ENCODE data around the gene ENPP5.
"Not testable (repeated sequence)": the region's sequence is repeated elsewhere in the genome, so short reads cannot be mapped to it uniquely, and the experiment has no call there.

The ENPP5 gene

DNA sequence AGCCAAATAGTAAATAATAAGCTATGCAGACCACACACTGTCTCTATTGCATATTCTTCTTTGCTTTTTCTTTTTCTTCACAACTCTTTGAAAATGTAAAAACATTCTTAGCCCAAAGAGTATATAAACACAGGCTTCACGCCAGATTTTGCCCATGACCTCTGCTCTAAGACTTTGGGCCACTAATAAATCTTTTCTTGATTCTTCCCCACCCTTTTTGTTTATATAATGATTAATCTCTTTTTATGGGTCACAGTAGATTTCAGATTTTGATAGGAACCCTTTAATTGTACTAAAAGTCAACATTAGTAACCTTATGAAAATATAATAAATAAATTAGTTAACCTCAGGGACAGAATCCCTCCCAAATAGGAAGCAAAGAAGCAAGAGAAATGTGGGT lies 15.8 kb upstream of the ENPP5 start:
- no peak for DNase-seq (ENCODE audit: low read depth, low spot score)
- no peak overlapping the region for H3K4me3 ChIP-seq (ENCODE audit: low read length)

DNA sequence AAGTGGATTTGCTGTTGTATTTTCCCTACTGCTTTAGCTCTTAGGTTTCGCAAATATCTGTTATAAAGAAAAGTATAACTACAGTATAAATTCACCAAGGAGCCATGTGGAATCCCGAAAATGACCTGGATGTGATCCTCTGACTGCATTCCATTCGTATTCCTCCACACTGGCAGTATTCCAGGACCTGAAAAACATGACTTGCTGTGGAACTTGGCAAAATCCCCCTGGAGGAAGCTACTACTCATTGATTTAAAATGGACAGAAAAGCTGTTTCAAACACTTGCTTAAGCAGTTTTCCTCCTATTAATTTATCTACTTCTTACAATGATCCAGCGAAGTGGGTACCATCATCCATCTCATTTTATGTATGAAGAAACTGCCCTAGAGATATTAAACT lies 13.3 kb upstream of the ENPP5 start:
- no peak overlapping the region for H3K4me3 ChIP-seq (ENCODE audit: low read length)
- DNase-seq (ENCODE audit: low read depth, low spot score): no peak

DNA sequence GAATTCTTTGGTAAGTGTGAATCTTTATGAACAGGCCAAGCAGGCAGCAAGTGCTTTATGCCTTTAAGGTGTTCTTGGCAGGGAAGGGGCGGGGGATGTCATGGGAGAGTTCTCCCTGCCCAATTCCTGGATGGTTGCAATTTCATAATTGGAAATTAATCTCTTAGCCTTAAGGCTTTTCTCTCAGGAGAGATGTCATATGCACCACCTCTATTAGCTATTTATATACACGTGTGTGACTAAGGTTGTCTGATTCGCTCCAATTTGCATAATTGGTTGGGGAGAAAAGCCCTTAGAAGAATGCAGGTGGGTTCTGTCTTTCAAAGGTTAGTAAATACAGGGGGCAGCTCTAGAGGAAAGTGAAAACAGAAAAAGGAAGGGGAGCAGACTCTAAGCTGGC lies 5.2 kb upstream of the ENPP5 start:
- H3K4me3 ChIP-seq (ENCODE audit: low read length): no peak overlapping the region

DNA sequence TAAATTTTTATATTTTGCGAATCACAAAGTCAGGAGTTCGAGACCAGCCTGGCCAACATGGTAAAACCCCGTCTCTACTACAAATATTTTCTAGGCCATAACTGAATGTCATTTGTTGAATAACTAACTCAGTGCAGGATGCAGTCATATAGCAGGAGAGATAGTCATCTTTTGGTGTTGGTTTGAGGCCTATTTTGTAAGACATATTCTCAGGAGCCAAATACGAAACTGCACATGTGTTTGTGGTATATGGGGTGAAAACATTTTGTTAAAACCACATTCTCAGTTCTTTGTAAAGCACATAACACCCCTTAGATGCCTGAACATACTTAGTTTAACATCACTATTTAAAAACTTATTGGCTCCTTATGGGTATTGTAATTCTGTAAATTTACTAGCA lies 4.7 kb upstream of the ENPP5 start:
- DNase-seq (ENCODE audit: low read depth, low spot score): peak; percentile 70

More for the DNA sequence above, 5.2 kb upstream of the ENPP5 start:
- no peak for DNase-seq (ENCODE audit: low read depth, low spot score)

DNA sequence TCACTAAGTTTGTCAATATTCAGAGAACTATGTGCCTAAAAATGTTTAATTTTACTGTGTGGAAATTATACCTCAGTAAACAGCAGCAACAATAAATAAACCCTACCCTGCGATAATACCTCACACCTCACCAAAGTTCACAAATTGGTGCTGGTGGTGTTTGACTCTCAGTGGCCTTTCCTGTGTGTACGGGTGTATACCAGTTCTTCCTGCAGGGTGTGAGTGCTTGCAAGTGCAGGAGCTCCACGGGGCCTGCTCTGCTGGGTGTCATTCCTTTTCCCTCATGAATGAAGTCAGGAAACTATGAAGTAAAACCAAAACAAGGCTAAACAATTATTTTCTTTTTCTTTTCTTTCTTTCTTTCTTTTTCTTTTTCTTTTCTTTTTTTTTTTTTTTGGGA lies 4.1 kb upstream of the ENPP5 start:
- DNase-seq (ENCODE audit: low read depth, low spot score): no peak
- no peak overlapping the region for H3K4me3 ChIP-seq (ENCODE audit: low read length)

More for the DNA sequence above, 4.7 kb upstream of the ENPP5 start:
- no peak overlapping the region for H3K4me3 ChIP-seq (ENCODE audit: low read length)

DNA sequence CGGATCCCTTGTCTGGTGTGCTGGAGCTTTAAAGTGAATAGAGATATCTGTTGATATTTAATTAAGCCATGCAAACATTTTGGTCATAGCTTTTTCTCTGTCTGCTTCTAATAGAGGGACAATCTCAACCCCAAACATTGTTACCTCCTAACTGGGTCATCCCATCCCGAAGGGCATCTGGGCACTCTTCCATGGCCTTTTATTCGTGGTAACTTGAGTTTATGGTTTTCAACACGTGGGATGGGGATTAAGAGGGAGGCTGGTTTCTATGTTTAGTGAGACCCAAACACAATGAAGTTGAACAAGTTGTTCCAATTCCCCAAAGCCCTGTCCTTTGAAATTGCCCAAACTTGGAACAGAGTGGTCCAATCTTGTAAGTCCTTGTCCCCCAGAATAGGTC lies 1.4 kb upstream of the ENPP5 start:
- no peak overlapping the region for H3K4me3 ChIP-seq (ENCODE audit: low read length)
- DNase-seq (ENCODE audit: low read depth, low spot score): no peak

DNA sequence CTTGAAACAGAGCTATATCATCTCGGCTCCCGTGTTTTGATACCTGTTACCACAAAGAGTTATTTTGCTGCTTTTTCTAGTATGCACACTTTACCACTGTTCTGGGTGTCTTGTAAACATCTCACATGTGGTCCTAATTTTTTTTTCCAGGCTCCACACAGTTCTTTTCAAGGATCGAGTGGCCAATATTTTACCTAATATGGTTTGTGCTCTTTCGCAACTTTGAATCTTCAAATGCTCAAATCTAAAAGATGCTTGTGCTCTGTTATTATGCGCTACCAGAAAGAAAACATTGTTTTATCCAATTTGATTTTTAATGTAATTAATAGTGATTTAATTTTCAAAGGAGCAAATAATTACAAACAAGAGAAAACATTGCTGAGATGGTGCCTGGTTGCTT lies 10.7 kb downstream of the ENPP5 start:
- H3K4me3 ChIP-seq (ENCODE audit: low read length): no peak overlapping the region
- DNase-seq (ENCODE audit: low read depth, low spot score): no peak

DNA sequence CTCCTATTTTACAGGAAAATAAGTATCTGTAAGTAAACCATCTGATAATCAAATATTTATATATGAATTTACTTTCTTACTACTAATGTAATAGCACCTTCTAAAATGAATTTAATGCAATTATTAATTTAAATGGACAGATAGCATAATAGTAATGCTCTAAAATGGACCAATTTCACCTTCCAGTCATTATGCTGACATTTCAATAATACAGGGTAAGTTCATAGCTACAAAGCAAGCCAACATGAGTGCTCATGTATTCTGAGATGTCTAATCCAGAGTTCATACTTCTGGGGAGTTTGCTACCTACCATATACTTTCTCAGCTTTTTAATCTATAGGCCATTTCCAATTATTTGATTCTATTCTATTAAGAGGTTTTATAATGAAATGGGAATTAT lies 11.6 kb downstream of the ENPP5 start:
- no peak overlapping the region for H3K4me3 ChIP-seq (ENCODE audit: low read length)
- DNase-seq (ENCODE audit: low read depth, low spot score): no peak

DNA sequence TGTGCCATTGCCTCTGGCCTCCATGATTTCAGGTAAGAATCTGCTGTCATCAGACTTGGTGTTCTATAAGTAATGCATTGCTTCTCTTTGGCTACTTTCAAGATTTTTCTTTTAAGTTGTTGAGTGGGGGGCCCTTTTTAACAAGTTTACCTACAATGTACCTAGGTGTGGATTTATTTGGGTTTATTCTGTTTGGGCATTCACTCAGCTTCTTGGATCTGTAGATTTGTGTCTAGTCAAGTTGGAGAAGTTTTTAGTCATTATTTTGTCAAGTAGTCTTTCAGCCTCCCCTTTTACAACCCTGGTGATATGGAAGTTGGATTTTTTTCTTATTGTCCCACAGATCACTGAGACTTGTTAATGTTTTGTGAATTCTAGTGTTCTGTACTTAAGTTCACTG lies 14.1 kb downstream of the ENPP5 start:
- no peak overlapping the region for H3K4me3 ChIP-seq (ENCODE audit: low read length)
- DNase-seq (ENCODE audit: low read depth, low spot score): no peak

DNA sequence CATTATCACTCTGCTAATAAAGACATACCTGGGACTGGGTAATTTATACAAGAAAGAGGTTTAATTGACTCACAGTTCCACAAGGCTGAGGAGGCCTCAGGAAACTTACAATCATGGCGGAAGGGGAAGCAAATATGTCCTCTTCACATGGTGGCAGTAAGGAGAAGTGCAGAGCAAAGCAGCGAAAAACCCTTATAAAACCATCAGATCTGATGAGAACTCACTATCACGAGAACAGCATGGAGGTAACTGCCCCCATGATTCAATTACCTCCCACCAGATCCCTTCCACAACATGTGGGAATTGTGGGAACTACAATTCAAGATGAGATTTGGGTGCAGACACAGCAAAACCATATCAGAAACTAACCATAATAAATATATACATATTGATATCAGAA lies 21.7 kb downstream of the ENPP5 start:
- not testable (repeated sequence) for DNase-seq (ENCODE audit: low read depth, low spot score); H3K4me3 ChIP-seq (ENCODE audit: low read length)

DNA sequence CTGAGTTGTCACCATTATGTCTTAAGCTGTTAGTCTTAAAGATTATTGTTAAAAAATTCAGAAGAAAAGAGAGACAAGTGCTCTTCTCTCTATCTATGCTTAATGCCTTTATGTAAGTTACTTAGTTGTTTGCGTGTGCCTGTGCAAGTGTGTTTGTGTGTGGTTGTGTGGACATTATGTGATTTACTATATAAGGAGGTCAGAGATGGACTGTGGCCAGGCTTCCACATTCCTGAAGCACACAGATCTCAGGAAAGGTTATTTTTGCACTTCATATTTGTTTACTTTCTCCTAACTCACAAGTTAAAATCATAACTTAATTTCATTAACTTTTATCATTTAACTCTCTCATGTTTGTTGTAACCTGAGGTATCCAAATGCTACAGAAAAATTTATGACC lies 26.5 kb downstream of the ENPP5 start:
- no peak overlapping the region for H3K4me3 ChIP-seq (ENCODE audit: low read length)
- no peak for DNase-seq (ENCODE audit: low read depth, low spot score)

DNA sequence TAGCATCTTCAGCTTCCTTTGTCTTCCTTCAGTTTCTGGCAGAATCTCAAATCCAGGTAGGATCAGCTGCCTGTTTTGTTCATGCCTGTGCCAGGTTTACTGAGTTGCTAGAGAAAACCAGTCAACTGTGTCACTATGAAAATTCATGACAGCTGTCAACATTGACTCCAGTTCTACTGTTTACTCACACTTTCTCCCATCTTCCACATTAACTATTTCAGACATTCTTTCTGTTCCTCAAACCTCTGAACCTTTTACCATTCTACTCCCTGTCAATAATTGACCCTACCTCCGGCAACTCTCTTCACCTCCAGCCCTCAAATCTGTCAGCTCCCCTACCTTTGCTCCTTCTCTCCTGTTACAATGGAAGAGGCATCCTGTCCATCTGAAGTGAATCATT lies 32.5 kb downstream of the ENPP5 start:
- DNase-seq (ENCODE audit: low read depth, low spot score): no peak
- no peak overlapping the region for H3K4me3 ChIP-seq (ENCODE audit: low read length)

DNA sequence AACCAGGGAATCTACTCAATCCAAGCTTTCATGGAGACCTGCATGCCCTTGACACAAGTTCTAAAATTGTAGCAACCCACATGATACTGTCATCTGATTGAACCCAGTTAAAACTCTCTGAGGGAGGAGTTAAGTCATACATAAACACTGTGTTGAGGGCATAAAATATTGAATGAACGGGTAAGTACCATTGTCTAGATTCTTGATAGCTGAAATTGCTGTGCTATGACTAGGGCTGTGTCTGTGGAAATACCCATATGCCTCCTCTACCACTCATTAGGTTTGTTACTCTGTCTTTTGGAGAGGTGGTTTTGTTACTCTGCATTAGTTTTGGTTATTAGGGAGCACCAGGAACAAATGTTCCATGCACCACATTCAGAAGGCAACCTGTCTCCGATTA lies 33.4 kb downstream of the ENPP5 start:
- no peak for DNase-seq (ENCODE audit: low read depth, low spot score)
- H3K4me3 ChIP-seq (ENCODE audit: low read length): no peak overlapping the region

DNA sequence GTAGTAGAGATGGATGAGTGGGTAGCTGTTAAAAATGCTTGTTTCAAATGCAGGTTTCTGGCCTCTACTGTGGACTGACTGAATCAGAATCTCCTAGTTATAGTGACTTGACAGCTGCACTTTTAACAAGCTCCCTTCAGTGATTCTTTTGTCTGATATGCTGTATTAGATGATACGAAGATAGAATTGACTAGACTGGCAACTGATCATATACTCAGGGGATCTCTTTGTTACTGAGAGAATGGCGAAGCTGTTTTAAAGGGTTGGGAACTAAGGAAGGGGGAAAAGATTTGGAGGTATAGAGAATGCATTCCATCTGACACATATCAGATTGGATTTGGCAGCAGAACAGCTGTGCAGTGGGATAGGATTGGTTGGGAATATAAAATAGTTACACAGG lies 33.9 kb downstream of the ENPP5 start:
- DNase-seq (ENCODE audit: low read depth, low spot score): no peak
- no peak overlapping the region for H3K4me3 ChIP-seq (ENCODE audit: low read length)

DNA sequence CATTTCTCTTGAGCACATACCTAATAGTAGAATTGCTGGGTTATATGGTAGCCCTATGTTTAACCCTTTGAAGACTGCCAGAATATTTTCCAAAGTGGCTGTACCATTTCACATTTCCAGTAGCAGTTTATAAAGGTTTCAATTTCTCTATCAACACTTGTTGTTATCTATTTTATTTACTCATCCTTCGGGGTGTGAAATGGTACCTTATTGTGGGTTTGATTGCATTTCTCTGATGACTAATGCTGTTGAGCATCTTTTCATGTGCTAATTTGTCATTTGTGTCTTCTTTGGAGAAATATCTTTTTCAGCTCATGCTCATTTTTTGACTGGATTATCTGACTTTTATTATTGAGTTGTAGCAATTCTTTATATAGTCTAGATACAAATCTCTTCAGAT lies 35.6 kb downstream of the ENPP5 start:
- H3K4me3 ChIP-seq (ENCODE audit: low read length): no peak overlapping the region
- no peak for DNase-seq (ENCODE audit: low read depth, low spot score)

DNA sequence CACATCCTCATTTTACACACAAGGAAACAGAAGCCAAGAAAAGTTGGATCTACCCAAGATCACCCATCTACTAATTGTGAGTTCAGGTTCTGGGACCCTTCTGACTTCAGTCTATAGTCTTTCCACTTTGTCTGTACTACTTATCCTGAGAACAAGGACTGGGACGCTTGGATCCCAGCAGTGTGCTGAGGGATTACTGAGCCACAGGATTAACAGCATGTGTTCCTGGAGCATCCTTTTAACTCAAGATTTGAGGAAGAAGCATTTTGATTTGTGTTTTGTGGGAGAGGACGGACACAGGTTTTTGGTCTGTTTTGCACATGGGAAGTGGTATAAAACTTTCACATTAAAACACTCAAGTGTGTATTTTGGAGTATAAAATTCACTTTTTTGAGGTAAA lies 36.6 kb downstream of the ENPP5 start:
- H3K4me3 ChIP-seq (ENCODE audit: low read length): no peak overlapping the region
- DNase-seq (ENCODE audit: low read depth, low spot score): no peak

DNA sequence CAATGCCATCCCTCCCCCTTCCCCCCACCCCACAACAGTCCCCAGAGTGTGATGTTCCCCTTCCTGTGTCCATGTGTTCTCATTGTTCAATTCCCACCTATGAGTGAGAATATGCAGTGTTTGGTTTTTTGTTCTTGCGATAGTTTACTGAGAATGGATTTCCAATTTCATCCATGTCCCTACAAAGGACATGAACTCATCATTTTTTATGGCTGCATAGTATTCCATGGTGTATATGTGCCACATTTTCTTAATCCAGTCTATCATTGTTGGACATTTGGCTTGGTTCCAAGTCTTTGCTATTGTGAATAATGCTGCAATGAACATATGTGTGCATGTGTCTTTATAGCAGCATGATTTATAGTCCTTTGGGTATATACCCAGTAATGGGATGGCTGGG lies 39.5 kb downstream of the ENPP5 start:
- not testable (repeated sequence) for H3K4me3 ChIP-seq (ENCODE audit: low read length); DNase-seq (ENCODE audit: low read depth, low spot score)

DNA sequence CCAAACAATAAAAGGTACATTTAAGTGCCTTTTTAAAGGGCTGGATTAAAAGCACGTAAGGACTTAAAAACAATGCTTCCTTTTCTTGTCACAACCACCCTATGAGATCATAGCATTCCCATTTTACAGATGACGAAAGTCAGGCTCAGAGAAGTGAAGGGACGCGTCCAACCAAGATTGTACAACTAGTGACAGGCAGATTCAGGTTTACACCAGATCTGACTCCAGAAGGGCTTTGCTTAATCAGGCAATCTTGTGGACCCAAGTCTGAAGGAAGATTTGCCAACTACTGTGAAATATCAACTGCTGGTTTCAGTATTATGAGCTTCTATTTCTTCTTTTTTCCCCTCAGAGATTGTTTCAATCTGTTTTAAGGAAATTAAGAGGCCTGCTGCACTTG lies 40.1 kb downstream of the ENPP5 start:
- H3K4me3 ChIP-seq (ENCODE audit: low read length): peak overlapping the region; percentile 99

DNA sequence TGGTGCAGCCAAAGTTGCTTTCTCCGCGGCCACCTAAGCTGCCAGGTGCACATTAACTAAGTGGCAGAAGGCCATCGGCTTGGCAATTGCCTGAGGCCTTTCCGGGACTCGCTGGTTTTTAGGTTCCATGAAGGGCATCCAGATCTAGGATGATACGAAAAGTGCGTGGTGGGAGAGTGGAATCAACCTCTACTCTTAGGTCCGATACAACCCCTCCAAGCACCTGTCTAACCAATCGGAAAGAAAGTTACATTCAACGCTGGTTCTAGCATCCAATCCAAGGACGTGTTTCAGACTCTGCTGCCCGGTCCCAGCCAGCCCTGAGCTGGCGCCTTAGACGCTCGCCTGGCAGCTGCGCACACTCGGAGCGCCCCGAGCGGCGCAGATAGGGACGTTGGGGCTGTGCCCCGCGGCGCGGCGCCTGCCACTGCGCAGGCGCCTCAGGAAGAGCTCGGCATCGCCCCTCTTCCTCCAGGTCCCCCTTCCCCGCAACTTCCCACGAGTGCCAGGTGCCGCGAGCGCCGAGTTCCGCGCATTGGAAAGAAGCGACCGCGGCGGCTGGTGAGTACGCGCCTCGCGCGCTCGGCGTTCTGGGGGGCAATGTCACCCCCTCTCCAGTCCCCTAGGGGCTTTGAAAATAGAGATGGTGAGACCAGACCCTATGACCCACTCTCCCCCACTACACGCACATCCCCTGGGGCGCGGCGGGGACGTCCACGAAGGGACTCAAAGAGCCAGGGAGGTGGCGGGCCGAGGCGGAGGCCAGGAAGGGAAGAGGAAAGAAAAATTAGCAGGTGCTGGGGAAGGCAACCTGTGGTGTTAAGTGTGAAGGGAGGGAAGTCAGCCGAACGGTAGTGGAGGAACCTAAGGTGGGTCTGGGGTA lies 40.9 kb downstream of the ENPP5 start, which contains the start of gene ENPP4:
ENPP4 (plus strand) TSS at position 361 of the 883 bp plus-strand sequence. CDS start 9,595 bp downstream, outside the sequence.
- peak; percentile 97 for DNase-seq (ENCODE audit: low read depth, low spot score)
- peak within 1 kb of the TSS; percentile 99 for H3K4me3 ChIP-seq (ENCODE audit: low read length)

More for the DNA sequence above, 40.1 kb downstream of the ENPP5 start:
- DNase-seq (ENCODE audit: low read depth, low spot score): no peak

DNA sequence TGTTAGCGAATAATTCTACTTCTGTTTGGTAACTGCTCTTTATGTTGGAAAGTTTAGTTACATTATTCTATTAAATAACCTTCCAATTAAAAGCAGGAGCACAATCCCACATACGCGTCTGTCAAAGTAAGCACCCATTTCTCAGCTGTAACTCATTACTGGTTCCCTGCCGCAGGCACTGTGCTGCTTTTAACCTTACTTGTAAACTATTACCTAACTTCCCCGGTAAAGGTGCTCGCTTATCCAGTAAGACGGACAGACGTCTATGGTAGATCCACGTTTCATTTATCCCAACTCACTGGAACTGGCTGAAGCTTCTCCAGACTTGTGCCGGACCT lies 41.5 kb downstream of the ENPP5 start:
- peak overlapping the region; percentile 99 for H3K4me3 ChIP-seq (ENCODE audit: low read length)
- DNase-seq (ENCODE audit: low read depth, low spot score): no peak

DNA sequence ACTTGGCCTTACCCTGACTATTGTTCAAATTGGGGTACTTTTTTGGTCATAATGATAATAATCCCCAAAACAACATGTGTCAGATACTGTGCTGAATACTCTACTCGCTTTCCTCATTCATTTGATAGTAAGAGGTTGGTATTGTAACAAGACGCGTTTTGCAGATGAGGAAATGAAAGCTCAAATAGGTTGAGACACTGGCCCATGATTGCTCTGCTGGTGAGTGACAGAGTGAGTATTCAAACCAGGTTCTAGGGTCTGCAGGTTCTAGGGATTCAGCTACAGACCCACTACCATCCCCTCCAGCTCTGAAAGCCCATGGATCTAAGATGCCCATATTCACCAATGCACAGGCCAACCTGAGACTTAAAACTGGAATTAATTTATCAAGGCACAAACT lies 42.3 kb downstream of the ENPP5 start:
- no peak for DNase-seq (ENCODE audit: low read depth, low spot score)
- H3K4me3 ChIP-seq (ENCODE audit: low read length): peak overlapping the region; percentile 99

Measured in Jurkat, Clone E6-1 (cell line).